CD4-positive, CD25-positive, alpha-beta regulatory T cell (primary cell): ENCODE data around the gene RERE. TPM values are rescaled to one million over a fixed set of nuclear protein-coding genes. Genes with fewer than 3 reads are reported as not detected.
A peak's percentile ranks its signal among the peaks of the same experiment; 100 is the strongest.

Experiments used
- ATAC-seq, 2 donors: fragments of 150-1000 bp; cut with Tn5 transposase; one replicate each; pipeline ENCODE4 v1.10.0; 2021; ENCODE audit warnings: low read depth in 2 of 2, moderate number of reproducible peaks in 2 of 2, moderate library complexity in 1 of 2
- DNase-seq, 3 donors: peaks; one replicate each; pipeline versions ENCODE4 v3.0.0 to v3.0.0-alpha.2; 2012 to 2022; ENCODE audit warnings: mixed read lengths in 1 of 3
- H3K27ac ChIP-seq: one replicate; pipeline ENCODE4 v1.7.0; 2013; ENCODE audit warnings: mild to moderate bottlenecking, low read length; ENCODE audit not compliant: insufficient read depth, poor library complexity, severe bottlenecking
- H3K27me3 ChIP-seq: one replicate; pipeline ENCODE4 v1.7.0; 2013; ENCODE audit warnings: low read length; ENCODE audit not compliant: control insufficient read depth, insufficient read depth
- H3K36me3 ChIP-seq: one replicate; pipeline ENCODE4 v1.7.0; 2013; ENCODE audit warnings: mild to moderate bottlenecking, low read length, moderate library complexity; ENCODE audit not compliant: control insufficient read depth, insufficient read depth
- H3K4me1 ChIP-seq: 2 replicates; pipeline ENCODE4 v1.7.0; 2013; ENCODE audit warnings: mild to moderate bottlenecking, low read length; ENCODE audit not compliant: insufficient read depth, control insufficient read depth, poor library complexity, severe bottlenecking
- H3K4me3 ChIP-seq: one replicate; pipeline ENCODE4 v1.7.0; 2013; ENCODE audit warnings: low read depth, mild to moderate bottlenecking, low read length, moderate library complexity
- H3K9me3 ChIP-seq, 2 experiments: 1 replicate in 1 of 2; 2 replicates in 1 of 2; pipeline ENCODE4 v1.7.0; 2013; ENCODE audit warnings: low read length in 2 of 2, mild to moderate bottlenecking in 1 of 2, moderate library complexity in 1 of 2; ENCODE audit not compliant: control insufficient read depth in 2 of 2
- H3K27ac Mint-ChIP-seq, 3 donors: one replicate each; pipeline ENCODE4 v1.8.0; 2020 to 2022; ENCODE audit warnings: mild to moderate bottlenecking in 3 of 3, mixed read lengths in 3 of 3, moderate library complexity in 2 of 3
- H3K27me3 Mint-ChIP-seq: one replicate; pipeline ENCODE4 v1.8.0; 2022; ENCODE audit warnings: mild to moderate bottlenecking, mixed read lengths
- H3K36me3 Mint-ChIP-seq: one replicate; pipeline ENCODE4 v1.8.0; 2020; ENCODE audit warnings: mixed read lengths
- H3K4me1 Mint-ChIP-seq, 4 donors: one replicate each; pipeline ENCODE4 v1.8.0; 2020 to 2022; ENCODE audit warnings: mixed read lengths in 4 of 4, mild to moderate bottlenecking in 1 of 4
- H3K4me3 Mint-ChIP-seq, 4 donors: one replicate each; pipeline ENCODE4 v1.8.0; 2020 to 2022; ENCODE audit warnings: mild to moderate bottlenecking in 4 of 4, mixed read lengths in 4 of 4, moderate library complexity in 3 of 4
- H3K9me3 Mint-ChIP-seq, 7 donors: one replicate each; pipeline ENCODE4 v1.8.0; 2020 to 2022; ENCODE audit warnings: mixed read lengths in 7 of 7, mild to moderate bottlenecking in 3 of 7, moderate library complexity in 2 of 7
- polyA plus RNA-seq, 4 donors: library from polyadenylated mRNA; unstranded; fragments of 300-500 nt; fragmentation: Illumina TruSeq; gene quantifications; one replicate each; pipeline ENCODE4 v1.2.3, GENCODE V29; 2021
- total RNA-seq: library from RNA; stranded (reverse); gene quantifications from one replicate; pipeline ENCODE4 v1.2.3, GENCODE V29; 2022

The RERE gene
- total and polyA plus RNA-seq, 5 donors from 2014 or later = 3.1 to 127 (median 5.7) TPM

DNA sequence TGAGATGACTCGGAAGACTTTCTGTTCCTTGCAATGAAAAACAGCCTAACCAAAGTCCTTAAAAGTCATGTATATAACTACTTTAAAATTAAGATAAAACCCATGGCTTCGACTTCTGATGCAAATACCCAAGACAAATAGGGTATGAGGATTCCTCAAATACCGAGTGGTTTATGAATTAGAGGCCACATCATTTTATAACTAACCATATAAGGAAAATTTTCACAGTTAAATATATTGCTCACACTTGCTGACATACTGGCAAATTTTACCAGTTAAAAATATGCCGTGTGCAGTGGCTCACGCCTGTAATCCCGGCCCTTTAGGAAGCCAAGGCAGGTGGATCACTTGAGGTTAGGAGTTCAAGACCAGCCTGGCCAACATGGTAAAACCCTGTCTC, 5.4 kb downstream of the RERE start:
- H3K27ac Mint-ChIP-seq = peak overlapping the region in 1 of 3 donors; percentile 87
- H3K4me1 Mint-ChIP-seq = peaks cover 29 to 48% (median 40%) of the 10 kb centered on the region in 4 donors
- no peaks in the 10 kb centered on the region for H3K36me3 Mint-ChIP-seq

DNA sequence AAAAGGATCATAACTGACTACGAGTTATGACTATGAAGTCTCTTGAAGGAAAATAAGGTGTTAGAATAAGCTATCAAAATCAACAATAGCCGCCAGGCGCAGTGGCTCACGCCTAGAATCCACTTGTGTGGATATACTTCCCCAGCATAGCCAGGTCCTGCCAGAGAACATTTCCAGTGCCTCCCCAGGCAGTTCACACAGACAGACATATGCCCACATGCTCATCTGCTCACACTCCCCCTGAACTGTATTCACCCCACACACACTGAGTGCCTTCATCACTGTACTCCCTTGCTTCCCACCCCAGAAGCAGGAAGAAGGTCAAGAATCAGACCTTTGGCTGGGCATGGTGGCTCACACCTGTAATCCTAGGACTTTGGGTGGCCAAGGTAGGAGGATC, 6.5 kb downstream of the RERE start:
- H3K4me3 ChIP-seq = no peak overlapping the region
- no peak for DNase-seq
- peaks cover 28 to 40% (median 32%) of the 10 kb centered on the region in 4 donors for H3K4me1 Mint-ChIP-seq
- no peaks in the 10 kb centered on the region for H3K27me3 ChIP-seq
- no peaks in the 10 kb centered on the region for H3K36me3 ChIP-seq
- no peak overlapping the region for H3K27ac Mint-ChIP-seq
- H3K36me3 Mint-ChIP-seq = no peaks in the 10 kb centered on the region
- peaks cover 10% of the 10 kb centered on the region for H3K27me3 Mint-ChIP-seq
- H3K9me3 ChIP-seq = no peaks in the 10 kb centered on the region
- peak overlapping the region in 1 of 4 donors; percentile 20 for H3K4me3 Mint-ChIP-seq
- H3K27ac ChIP-seq = no peak overlapping the region
- ATAC-seq = no peak
- no peaks in the 10 kb centered on the region for H3K9me3 Mint-ChIP-seq
- peaks cover 17% of the 10 kb centered on the region for H3K4me1 ChIP-seq

More for the DNA sequence above, 5.4 kb downstream of the RERE start:
- H3K4me3 Mint-ChIP-seq = no peak overlapping the region
- no peak overlapping the region for H3K27ac ChIP-seq
- peaks cover 15% of the 10 kb centered on the region for H3K27me3 Mint-ChIP-seq
- no peaks in the 10 kb centered on the region for H3K36me3 ChIP-seq
- H3K27me3 ChIP-seq = no peaks in the 10 kb centered on the region
- H3K9me3 ChIP-seq = no peaks in the 10 kb centered on the region
- no peak for ATAC-seq
- H3K9me3 Mint-ChIP-seq = no peaks in the 10 kb centered on the region
- H3K4me1 ChIP-seq = peaks cover 25% of the 10 kb centered on the region
- DNase-seq = no peak
- no peak overlapping the region for H3K4me3 ChIP-seq

GRCh38 chr1:8809342-8809736, 8.1 kb downstream of the RERE start:
- Mint-ChIP-seq H3K27ac (no peak overlapping the region), H3K9me3 (no peaks in the 10 kb centered on the region), H3K36me3 (peaks cover 4% of the 10 kb centered on the region), H3K4me3 (no peak overlapping the region), H3K27me3 (no peaks in the 10 kb centered on the region), H3K4me1 (peaks cover 14 to 23% (median 18%) of the 10 kb centered on the region in 4 donors)
- H3K4me3 ChIP-seq = no peak overlapping the region
- DNase-seq = no peak
- H3K9me3 ChIP-seq = no peaks in the 10 kb centered on the region
- no peak for ATAC-seq
- H3K4me1 ChIP-seq = peaks cover 1% of the 10 kb centered on the region
- no peaks in the 10 kb centered on the region for H3K27me3 ChIP-seq
- no peaks in the 10 kb centered on the region for H3K36me3 ChIP-seq
- no peak overlapping the region for H3K27ac ChIP-seq

GRCh38 chr1:8807004-8807403, 10.4 kb downstream of the RERE start:
- Histone ChIP-seq H3K36me3 (no peaks in the 10 kb centered on the region), H3K27me3 (no peaks in the 10 kb centered on the region), H3K27ac (no peak overlapping the region), H3K4me1 (no peaks in the 10 kb centered on the region), H3K4me3 (no peak overlapping the region), H3K9me3 (no peaks in the 10 kb centered on the region)
- Mint-ChIP-seq H3K9me3 (no peaks in the 10 kb centered on the region), H3K4me3 (no peak overlapping the region), H3K4me1 (peaks cover 0 to 20% (median 12%) of the 10 kb centered on the region in 4 donors), H3K27ac (no peak overlapping the region), H3K27me3 (no peaks in the 10 kb centered on the region), H3K36me3 (peaks cover 9% of the 10 kb centered on the region)
- no peak for ATAC-seq
- no peak for DNase-seq

GRCh38 chr1:8800416-8800815, 17.0 kb downstream of the RERE start:
- H3K4me1 Mint-ChIP-seq = peaks cover 0 to 9% (median 4%) of the 10 kb centered on the region in 4 donors
- no peaks in the 10 kb centered on the region for H3K4me1 ChIP-seq
- DNase-seq = no peak

GRCh38 chr1:8797216-8797615, 20.2 kb downstream of the RERE start:
- H3K4me1 ChIP-seq = no peaks in the 10 kb centered on the region
- H3K9me3 ChIP-seq = no peaks in the 10 kb centered on the region
- no peak for ATAC-seq
- H3K27me3 ChIP-seq = no peaks in the 10 kb centered on the region
- H3K27ac ChIP-seq = no peak overlapping the region
- Mint-ChIP-seq H3K27me3 (no peaks in the 10 kb centered on the region), H3K4me3 (no peak overlapping the region), H3K36me3 (peaks cover 11% of the 10 kb centered on the region), H3K27ac (no peak overlapping the region), H3K9me3 (no peaks in the 10 kb centered on the region), H3K4me1 (peaks cover 0 to 3% (median 1%) of the 10 kb centered on the region in 4 donors)
- H3K36me3 ChIP-seq = no peaks in the 10 kb centered on the region
- DNase-seq = no peak
- H3K4me3 ChIP-seq = no peak overlapping the region

More at GRCh38 chr1:8800416-8800815, 17.0 kb downstream of the RERE start:
- H3K36me3 ChIP-seq = no peaks in the 10 kb centered on the region
- no peaks in the 10 kb centered on the region for H3K9me3 ChIP-seq
- no peak overlapping the region for H3K27ac ChIP-seq
- H3K4me3 Mint-ChIP-seq = no peak overlapping the region
- H3K36me3 Mint-ChIP-seq = peaks cover 15% of the 10 kb centered on the region
- ATAC-seq = no peak
- no peaks in the 10 kb centered on the region for H3K9me3 Mint-ChIP-seq
- no peak overlapping the region for H3K27ac Mint-ChIP-seq
- no peak overlapping the region for H3K4me3 ChIP-seq
- no peaks in the 10 kb centered on the region for H3K27me3 Mint-ChIP-seq
- no peaks in the 10 kb centered on the region for H3K27me3 ChIP-seq

GRCh38 chr1:8796812-8797211, 20.6 kb downstream of the RERE start:
- no peak overlapping the region for H3K4me3 Mint-ChIP-seq

GRCh38 chr1:8794605-8795004, 22.8 kb downstream of the RERE start:
- H3K4me3 Mint-ChIP-seq = no peak overlapping the region
- H3K27ac ChIP-seq = no peak overlapping the region
- H3K4me1 Mint-ChIP-seq = peaks cover 0 to 4% (median 1%) of the 10 kb centered on the region in 4 donors
- H3K9me3 Mint-ChIP-seq = no peaks in the 10 kb centered on the region
- no peaks in the 10 kb centered on the region for H3K9me3 ChIP-seq
- no peaks in the 10 kb centered on the region for H3K4me1 ChIP-seq
- H3K36me3 ChIP-seq = no peaks in the 10 kb centered on the region
- H3K27me3 ChIP-seq = no peaks in the 10 kb centered on the region
- peaks cover 10% of the 10 kb centered on the region for H3K36me3 Mint-ChIP-seq
- DNase-seq (peak in 1 of 3 donors; percentile 21), ATAC-seq (no peak)
- no peaks in the 10 kb centered on the region for H3K27me3 Mint-ChIP-seq
- no peak overlapping the region for H3K27ac Mint-ChIP-seq
- no peak overlapping the region for H3K4me3 ChIP-seq

More at GRCh38 chr1:8796812-8797211, 20.6 kb downstream of the RERE start:
- no peak overlapping the region for H3K27ac Mint-ChIP-seq
- H3K9me3 Mint-ChIP-seq = no peaks in the 10 kb centered on the region
- Histone ChIP-seq H3K27me3 (no peaks in the 10 kb centered on the region), H3K4me1 (no peaks in the 10 kb centered on the region), H3K4me3 (no peak overlapping the region), H3K36me3 (no peaks in the 10 kb centered on the region), H3K27ac (no peak overlapping the region), H3K9me3 (no peaks in the 10 kb centered on the region)
- DNase-seq (no peak), ATAC-seq (no peak)
- H3K27me3 Mint-ChIP-seq = no peaks in the 10 kb centered on the region
- peaks cover 10% of the 10 kb centered on the region for H3K36me3 Mint-ChIP-seq
- peaks cover 0 to 3% (median 1%) of the 10 kb centered on the region in 4 donors for H3K4me1 Mint-ChIP-seq
